GM23338 (cell line): Measurements from ENCODE around the gene SLC37A1. TPM values are rescaled to one million over a fixed set of nuclear protein-coding genes. Genes with fewer than 3 reads are reported as not detected.

ENCODE experiments used
- ATAC-seq: fragments of 200-7000 bp; cut with Tn5 transposase; 3 replicates; pipeline ENCODE4 v1.9.1; 2020
- DNase-seq: peaks from one replicate; pipeline ENCODE4 v3.0.0-alpha.2; 2015; ENCODE audit warnings: low spot score
- H2AFZ ChIP-seq: fragments of 200-600 bp; sonication (generic); 2 replicates; pipeline ENCODE4 v1.8.0; 2016; ENCODE audit warnings: antibody characterized with exemption, mild to moderate bottlenecking, moderate library complexity
- H3F3A ChIP-seq: fragments of 200-600 bp; sonication (generic); replicated peaks from 2 replicates; pipeline ENCODE4 v1.8.0; 2017; ENCODE audit warnings: antibody characterized with exemption, mixed run types, low read depth
- H3K27ac ChIP-seq: fragments of 200-600 bp; sonication (generic); 2 replicates; pipeline ENCODE4 v1.6.1; 2016; ENCODE audit warnings: low read depth
- H3K27me3 ChIP-seq: fragments of 200-600 bp; sonication (generic); 2 replicates; pipeline ENCODE4 v1.8.0; 2016; ENCODE audit warnings: mild to moderate bottlenecking, mixed run types, moderate library complexity; ENCODE audit not compliant: insufficient read depth
- H3K36me3 ChIP-seq: fragments of 200-600 bp; sonication (generic); 2 replicates; pipeline ENCODE4 v1.8.0; 2016; ENCODE audit warnings: mild to moderate bottlenecking; ENCODE audit not compliant: insufficient read depth
- H3K4me1 ChIP-seq: fragments of 200-600 bp; sonication (generic); 2 replicates; pipeline ENCODE4 v1.8.0; 2016; ENCODE audit warnings: mild to moderate bottlenecking, moderate library complexity; ENCODE audit not compliant: insufficient read depth
- H3K4me2 ChIP-seq: fragments of 200-600 bp; sonication (generic); 2 replicates; pipeline ENCODE4 v1.7.1; 2017; ENCODE audit warnings: mixed run types
- H3K4me3 ChIP-seq: fragments of 200-600 bp; sonication (generic); 2 replicates; pipeline ENCODE4 v1.6.1; 2016; ENCODE audit warnings: mixed run types
- H3K79me2 ChIP-seq: fragments of 200-600 bp; sonication (generic); replicated peaks from 2 replicates; pipeline ENCODE4 v1.8.0; 2017; ENCODE audit warnings: mild to moderate bottlenecking; ENCODE audit not compliant: insufficient read depth
- H3K9me2 ChIP-seq: fragments of 200-600 bp; sonication (generic); 2 replicates; pipeline ENCODE4 v1.8.0; 2017; ENCODE audit not compliant: insufficient read depth
- H4K20me1 ChIP-seq: fragments of 200-600 bp; sonication (generic); replicated peaks from 2 replicates; pipeline ENCODE4 v1.8.0; 2017; ENCODE audit warnings: mild to moderate bottlenecking; ENCODE audit not compliant: insufficient read depth
- H3K27ac Mint-ChIP-seq: 2 replicates; pipeline ENCODE4 v1.8.0; 2020; ENCODE audit warnings: inconsistent platforms, mild to moderate bottlenecking, moderate library complexity, mixed read lengths
- H3K27me3 Mint-ChIP-seq: 3 replicates; pipeline ENCODE4 v1.8.0; 2022; ENCODE audit warnings: low read depth, mild to moderate bottlenecking, moderate library complexity, mixed read lengths, inconsistent platforms; ENCODE audit not compliant: insufficient read depth, poor library complexity
- H3K36me3 Mint-ChIP-seq: 3 replicates; pipeline ENCODE4 v1.8.0; 2021; ENCODE audit warnings: low read depth, mild to moderate bottlenecking, inconsistent platforms, moderate library complexity, mixed read lengths
- H3K4me1 Mint-ChIP-seq: 3 replicates; pipeline ENCODE4 v1.8.0; 2020; ENCODE audit warnings: mild to moderate bottlenecking, inconsistent platforms, mixed read lengths
- H3K4me3 Mint-ChIP-seq: 3 replicates; pipeline ENCODE4 v1.8.0; 2021; ENCODE audit warnings: moderate library complexity, mild to moderate bottlenecking, inconsistent platforms, mixed read lengths
- H3K9me3 Mint-ChIP-seq: 3 replicates; pipeline ENCODE4 v1.8.0; 2020; ENCODE audit warnings: moderate library complexity, mild to moderate bottlenecking, inconsistent platforms, mixed read lengths
- CREB1 ChIP-seq: fragments of 250-450 bp; sonication (Bioruptor Pico); IDR thresholded peaks from 2 replicates; pipeline ENCODE4 v1.5.0; 2020; ENCODE audit warnings: low read depth, mild to moderate bottlenecking, moderate library complexity
- CTCF ChIP-seq, 2 experiments: fragments of 200-600 bp in 1 of 2; sonication (generic) in 1 of 2; conservative IDR thresholded peaks; 2 replicates each; pipeline versions ENCODE4 v1.5.1 to v1.6.1; 2016 to 2017; ENCODE audit warnings: antibody characterized with exemption in 2 of 2, low read depth in 2 of 2, mild to moderate bottlenecking in 2 of 2, moderate library complexity in 1 of 2
- ETS1 ChIP-seq: IDR thresholded peaks from 2 replicates; pipeline ENCODE4 v1.6.1; 2016; ENCODE audit warnings: antibody characterized with exemption
- EZH2 ChIP-seq: fragments of 200-600 bp; sonication (generic); IDR thresholded peaks from one replicate; pipeline ENCODE4 v1.8.0; 2017; ENCODE audit warnings: antibody characterized with exemption, mild to moderate bottlenecking, low read depth; ENCODE audit not compliant: unreplicated experiment
- EZH2phosphoT487 ChIP-seq: fragments of 200-600 bp; sonication (generic); IDR thresholded peaks from one replicate; pipeline ENCODE4 v1.8.1; 2018; ENCODE audit warnings: antibody characterized with exemption; ENCODE audit not compliant: unreplicated experiment
- JUNB ChIP-seq: IDR thresholded peaks from one replicate; pipeline ENCODE4 v1.6.1; 2016; ENCODE audit warnings: antibody characterized with exemption; ENCODE audit not compliant: unreplicated experiment
- NANOG ChIP-seq: IDR thresholded peaks from 2 replicates; pipeline ENCODE4 v1.6.1; 2016; ENCODE audit warnings: antibody characterized with exemption, borderline replicate concordance
- POLR2AphosphoS5 ChIP-seq: IDR thresholded peaks from 2 replicates; pipeline ENCODE4 v1.6.1; 2016; ENCODE audit warnings: antibody characterized with exemption, low read depth
- REST ChIP-seq: IDR thresholded peaks from one replicate; pipeline ENCODE4 v1.6.1; 2018; ENCODE audit warnings: antibody characterized with exemption; ENCODE audit not compliant: unreplicated experiment
- STAT1 ChIP-seq: IDR thresholded peaks from one replicate; pipeline ENCODE4 v1.6.1; 2016; ENCODE audit warnings: antibody characterized with exemption; ENCODE audit not compliant: unreplicated experiment
- ZNF114 ChIP-seq: fragments of 250-450 bp; sonication (Bioruptor Pico); IDR thresholded peaks from 2 replicates; pipeline ENCODE4 v1.5.0; 2020; ENCODE audit warnings: mild to moderate bottlenecking, moderate library complexity
- ZNF331 ChIP-seq: fragments of 250-450 bp; sonication (Bioruptor Pico); IDR thresholded peaks from 2 replicates; pipeline ENCODE4 v1.5.0; 2020; ENCODE audit warnings: low read depth, mild to moderate bottlenecking, moderate library complexity
- ZNF462 ChIP-seq: fragments of 250-450 bp; sonication (Bioruptor Pico); IDR thresholded peaks from 2 replicates; pipeline ENCODE4 v1.5.0; 2020; ENCODE audit warnings: mild to moderate bottlenecking, moderate library complexity
- polyA plus RNA-seq: library from polyadenylated mRNA; unstranded; fragments of >200 nt; fragmentation: Nextera tagmentation; extraction: Ambion mirVana; gene quantifications from 2 replicates; pipeline ENCODE4 v1.2.1, GENCODE V29; 2016
- total RNA-seq: library from RNA; depleted of rRNA; stranded (reverse); fragments of >200 nt; shearing (Covaris generic); gene quantifications from 2 replicates; pipeline ENCODE4 v1.2.3, GENCODE V29; 2014

SLC37A1 gene
- total and polyA plus RNA-seq, 2 experiments from 2014 or later: 14.0 to 30.3 TPM

GRCh38 chr21:42627527-42628289, 114.1 kb downstream of the SLC37A1 start:
- Mint-ChIP-seq H3K4me3 (no peak overlapping the region), H3K27me3 (peaks cover 4% of the 10 kb centered on the region), H3K4me1 (peaks cover 4% of the 10 kb centered on the region; the same call in 2 of the 3 replicates), H3K36me3 (no peaks in the 10 kb centered on the region), H3K9me3 (no peaks in the 10 kb centered on the region), H3K27ac (no peak overlapping the region)
- Histone ChIP-seq H3F3A (no peaks in the 10 kb centered on the region), H4K20me1 (no peaks in the 10 kb centered on the region), H3K4me2 (no peak overlapping the region), H3K79me2 (no peaks in the 10 kb centered on the region), H3K36me3 (no peaks in the 10 kb centered on the region), H3K9me2 (no peaks in the 10 kb centered on the region), H2AFZ (no peak overlapping the region), H3K27me3 (no peaks in the 10 kb centered on the region), H3K4me1 (no peaks in the 10 kb centered on the region; the same call in 1 of the 2 replicates), H3K27ac (no peak overlapping the region), H3K4me3 (no peak overlapping the region)
- TF ChIP-seq REST: no peak
- TF ChIP-seq ZNF462: no peak
- TF ChIP-seq CTCF (conservative IDR thresholded peaks at IDR 0.05; ENCODE audit: low read depth in 2 of 2): no peak
- no peak for TF ChIP-seq EZH2
- TF ChIP-seq POLR2AphosphoS5: no peak
- no peak for TF ChIP-seq ZNF331 (CRISPR knock-in tag)
- no peak for TF ChIP-seq NANOG
- TF ChIP-seq ZNF114 (CRISPR knock-in tag): no peak
- TF ChIP-seq CREB1 (CRISPR knock-in tag): no peak
- no peak for TF ChIP-seq JUNB
- no peak for TF ChIP-seq STAT1
- no peak for TF ChIP-seq ETS1
- TF ChIP-seq EZH2phosphoT487: no peak
- DNase-seq (no peak), ATAC-seq (no peak)
